ENCODE data around the gene CCDC190.
A peak's percentile ranks its signal among the peaks of the same experiment; 100 is the strongest.
"Not testable (repeated sequence)": the region's sequence is repeated elsewhere in the genome, so short reads cannot be mapped to it uniquely, and the experiment has no call there.

Gene CCDC190

DNA sequence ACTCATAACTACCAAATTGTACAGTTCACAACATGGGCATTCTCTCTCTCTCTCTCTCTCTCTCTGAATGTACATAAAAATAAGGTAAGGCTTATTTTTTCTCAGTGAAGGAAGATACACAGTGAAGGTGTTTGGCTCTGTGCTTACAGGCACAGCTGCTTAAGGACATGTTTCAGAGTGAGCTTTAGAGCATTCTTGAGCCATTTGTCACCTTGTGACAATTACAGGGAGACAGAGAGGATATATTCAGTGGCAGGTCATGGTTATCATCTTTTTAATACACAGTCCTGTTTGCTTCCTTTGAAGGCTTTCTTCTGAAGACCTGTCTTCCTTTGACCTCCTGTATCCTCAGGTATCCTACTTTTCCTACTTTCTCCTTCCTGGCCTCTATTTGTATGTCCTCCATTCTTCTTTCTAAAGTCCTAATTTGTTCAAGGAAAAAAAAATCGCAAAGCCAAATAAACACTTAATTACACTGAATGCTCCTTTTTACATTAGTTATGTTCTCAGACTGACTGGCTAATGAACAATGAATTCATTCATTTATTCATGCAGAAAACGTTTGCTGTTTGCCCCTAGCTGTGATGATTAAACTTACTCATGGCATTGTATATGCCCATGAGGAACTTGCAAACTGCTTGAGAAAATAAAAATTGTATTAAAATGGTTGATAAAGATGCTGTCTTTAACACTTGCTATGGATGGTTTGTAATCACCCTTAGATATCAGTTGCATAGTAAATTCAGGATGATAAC lies 37.0 kb downstream of the CCDC190 start:
- DNase-seq: no peak

DNA sequence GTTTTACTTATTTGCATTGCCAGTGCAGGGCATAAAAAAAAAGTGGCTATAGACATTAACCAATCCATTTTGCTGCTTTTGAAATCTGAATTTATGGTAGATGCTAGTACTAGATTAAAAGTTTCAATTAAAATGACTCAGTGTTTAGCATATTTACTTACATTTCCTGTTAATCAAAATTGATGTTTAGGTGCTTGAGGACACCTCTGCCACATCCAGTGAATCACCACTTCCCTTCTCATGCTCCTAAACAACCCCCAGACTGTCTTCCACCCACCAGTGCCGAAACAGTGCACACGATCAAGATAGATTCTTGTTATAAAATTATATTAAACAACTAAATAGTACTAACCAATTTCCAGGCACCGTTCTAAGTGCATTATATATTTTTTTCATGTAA lies 37.7 kb downstream of the CCDC190 start:
- no peak for DNase-seq

DNA sequence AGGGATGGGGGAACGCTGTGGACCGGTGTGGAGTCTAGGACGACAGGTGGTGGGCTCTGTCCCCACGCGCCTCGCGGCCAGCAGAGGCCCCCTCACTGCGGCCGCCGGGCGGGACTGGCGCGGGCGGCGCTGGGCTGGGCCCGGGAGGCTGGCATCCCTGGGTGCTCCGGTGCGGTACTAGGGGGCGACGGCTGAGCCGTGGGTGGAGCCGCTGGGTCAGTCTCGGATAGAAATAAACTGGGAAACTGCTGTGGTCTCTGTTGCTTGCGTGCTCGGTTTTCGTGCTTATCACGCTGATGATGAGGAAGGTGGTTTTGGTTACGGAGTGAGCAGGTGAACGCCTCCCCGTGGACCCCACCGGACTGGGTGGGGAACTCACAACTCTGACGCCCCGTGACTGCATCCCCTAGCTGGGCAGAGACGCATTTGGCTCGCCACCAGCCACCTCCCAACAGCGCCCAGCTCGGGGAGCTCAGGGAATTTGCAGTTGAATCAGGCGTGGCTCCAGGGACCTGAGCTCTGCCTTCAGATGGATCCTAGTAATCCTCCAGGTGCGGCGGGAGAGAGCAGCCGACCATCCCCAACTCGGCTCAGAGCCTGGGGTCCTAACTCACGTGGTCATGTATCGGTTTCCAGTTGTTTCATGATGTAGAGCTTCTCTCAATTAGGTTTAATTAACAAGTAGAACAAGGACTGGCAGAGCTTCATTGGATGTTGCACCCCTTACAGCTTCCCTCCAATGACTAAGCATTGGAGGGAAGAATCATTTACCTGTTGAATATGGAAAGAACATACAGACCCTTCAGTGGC lies 38.4 kb downstream of the CCDC190 start:
- peak; percentile 28 for DNase-seq

DNA sequence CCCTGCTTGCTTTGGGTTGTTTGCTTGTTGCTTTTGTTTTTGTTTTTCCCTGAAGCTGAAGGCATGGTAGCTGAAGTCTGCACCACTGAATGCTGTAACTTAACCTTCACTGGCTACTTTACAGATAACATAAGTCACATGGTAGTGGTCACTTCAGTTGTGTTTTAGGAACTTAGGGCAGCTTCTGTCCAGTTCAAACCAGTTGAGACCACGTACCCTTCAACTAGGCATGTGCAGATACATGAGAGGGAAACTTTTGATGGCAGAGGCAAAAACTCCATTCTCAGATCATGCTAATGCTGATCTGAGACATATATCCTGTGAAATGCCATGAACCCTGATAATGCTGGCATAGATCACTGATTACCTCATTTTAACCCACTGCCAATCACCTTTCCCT lies 42.3 kb downstream of the CCDC190 start:
- not testable (repeated sequence) for DNase-seq

DNA sequence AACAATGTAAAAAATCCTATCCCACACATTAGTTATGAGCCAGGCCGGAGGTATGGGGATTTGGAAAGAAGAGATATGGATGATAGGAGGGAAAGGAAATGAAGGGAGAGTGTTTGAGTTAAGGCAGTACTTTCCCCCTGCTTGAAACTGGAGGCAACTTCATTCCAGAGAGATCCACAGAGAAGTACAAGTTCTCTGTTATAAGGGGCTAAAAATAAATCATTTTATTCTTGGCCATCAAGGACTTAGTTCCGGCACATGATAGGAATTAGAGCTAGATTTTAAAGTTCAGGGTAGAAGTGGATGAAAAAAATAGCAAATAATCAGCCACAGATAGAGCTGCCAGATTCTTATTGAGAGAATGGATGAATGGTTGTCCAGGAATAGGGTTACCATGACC lies 42.8 kb downstream of the CCDC190 start:
- DNase-seq: peak; percentile 32

DNA sequence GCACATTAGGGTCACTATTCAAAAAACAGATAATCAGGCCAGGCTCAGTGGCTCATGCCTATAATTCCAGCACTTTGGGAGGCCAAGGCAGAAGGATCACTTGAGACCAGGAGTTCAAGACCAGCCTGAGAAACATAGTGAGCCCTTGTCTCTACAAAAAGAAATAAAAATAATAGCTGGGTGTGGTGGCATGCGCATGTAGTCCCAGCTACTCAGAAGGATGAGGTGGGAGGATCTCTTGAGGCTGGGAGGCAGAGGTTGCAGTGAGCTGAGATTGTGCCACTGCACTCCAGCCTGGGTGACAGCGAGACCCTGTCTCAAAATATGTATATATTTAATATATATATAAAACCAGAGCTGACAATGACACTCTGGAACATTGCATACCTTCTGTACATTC lies 48.6 kb downstream of the CCDC190 start:
- not testable (repeated sequence) for DNase-seq

DNA sequence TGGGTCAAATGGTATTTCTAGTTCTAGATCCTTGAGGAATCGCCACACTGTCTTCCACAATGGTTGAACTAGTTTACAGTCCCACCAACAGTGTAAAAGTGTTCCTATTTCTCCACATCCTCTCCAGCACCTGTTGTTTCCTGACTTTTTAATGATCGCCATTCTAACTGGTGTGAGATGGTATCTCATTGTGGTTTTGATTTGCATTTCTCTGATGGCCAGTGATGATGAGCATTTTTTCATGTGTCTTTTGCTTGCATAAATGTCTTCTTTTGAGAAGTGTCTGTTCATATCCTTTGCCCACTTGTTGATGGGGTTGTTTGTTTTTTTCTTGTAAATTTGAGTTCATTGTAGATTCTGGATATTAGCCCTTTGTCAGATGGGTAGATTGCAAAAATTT lies 53.5 kb downstream of the CCDC190 start:
- DNase-seq: not testable (repeated sequence)

Data from NCI-H226 (cell line).